ENCODE results near the gene DMRT1.
"Not testable (repeated sequence)": the region's sequence is repeated elsewhere in the genome, so short reads cannot be mapped to it uniquely, and the experiment has no call there.

DMRT1 gene

DNA sequence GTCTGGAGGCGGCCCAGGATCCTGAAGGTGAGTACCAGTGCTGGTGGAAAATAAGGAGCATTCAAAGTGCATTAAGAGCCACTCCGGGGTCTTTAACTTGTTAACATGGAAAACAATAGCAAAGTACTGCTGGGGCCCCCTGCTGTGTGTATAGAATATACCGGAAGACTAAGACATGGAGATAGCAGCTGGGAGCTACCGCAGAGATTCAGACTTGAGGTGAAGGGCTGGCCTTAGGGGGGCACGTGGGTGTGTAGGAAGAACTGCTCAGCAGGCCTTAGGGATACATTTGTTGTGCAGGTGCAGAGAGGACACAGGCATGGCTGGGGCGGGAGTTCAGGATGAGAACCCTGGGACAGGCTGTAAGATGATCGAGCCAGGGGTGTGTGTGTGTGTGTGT, 1.2 kb upstream of the DMRT1 start:
- DNase-seq: no peak
- TF ChIP-seq POLR2A (IDR thresholded peaks at IDR 0.05; ENCODE audit: low read length): no peak
- TF ChIP-seq GATA1 (IDR thresholded peaks at IDR 0.05; ENCODE audit: low read depth, low read length): no peak

DNA sequence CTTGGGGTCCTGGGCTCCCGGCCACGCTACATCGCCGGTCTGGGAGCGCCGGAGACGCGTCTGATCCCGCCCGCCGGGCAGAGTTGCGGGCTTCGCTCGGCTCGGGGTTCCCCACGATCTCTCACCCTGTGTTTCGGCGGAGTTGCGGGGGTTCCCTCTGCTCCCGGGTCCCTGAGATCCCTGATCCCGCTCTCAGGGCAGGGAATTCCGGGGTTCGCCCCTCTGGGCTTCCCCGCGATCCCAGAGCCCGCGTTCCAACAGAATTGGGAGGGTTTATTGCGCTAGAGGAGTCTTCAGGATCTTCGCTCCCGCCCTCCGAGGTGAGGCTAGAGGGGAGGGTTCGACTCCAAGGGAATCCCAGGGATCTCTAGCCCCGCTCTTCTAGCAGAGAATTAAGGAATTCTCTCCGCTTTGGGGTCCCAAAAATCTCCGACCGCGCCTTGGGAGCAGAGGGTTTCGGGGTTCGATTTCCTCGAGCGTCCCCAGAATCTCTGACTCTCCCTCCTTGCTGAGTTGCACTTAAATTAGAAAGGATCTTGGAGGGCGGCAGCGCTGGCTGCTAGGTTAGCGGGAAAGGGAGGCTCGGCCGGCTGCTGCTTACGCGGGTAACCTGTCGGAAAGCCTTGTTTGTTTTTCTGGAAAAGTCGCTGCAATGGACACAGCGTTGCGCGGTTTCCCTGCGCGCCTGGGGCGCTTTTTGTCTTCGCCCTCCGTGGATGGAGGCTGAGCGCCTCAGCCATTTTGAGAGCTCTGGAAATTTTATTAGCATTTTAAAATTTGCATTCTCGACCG, 1.3 kb downstream of the DMRT1 start:
- DNase-seq: no peak
- no peak for TF ChIP-seq POLR2A (IDR thresholded peaks at IDR 0.05; ENCODE audit: low read length)

DNA sequence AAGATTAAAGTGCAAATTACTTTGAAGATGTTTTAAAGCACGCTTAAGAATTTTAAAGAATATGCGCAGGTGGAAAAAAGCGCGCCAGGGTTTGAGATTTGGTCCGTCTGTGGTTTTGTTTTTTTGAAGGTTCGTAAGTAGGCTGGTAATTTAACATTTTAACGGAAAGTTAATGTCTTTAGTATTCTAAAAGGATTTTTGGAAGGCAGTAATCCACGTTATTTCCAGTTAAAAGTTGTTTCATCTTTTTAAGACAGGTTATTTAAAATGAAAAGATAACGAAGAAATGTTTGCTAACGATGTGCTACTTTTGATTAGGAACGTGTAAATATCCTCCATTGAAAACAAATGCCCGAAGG, 1.9 kb downstream of the DMRT1 start:
- no peak for TF ChIP-seq POLR2A (IDR thresholded peaks at IDR 0.05; ENCODE audit: low read length)
- TF ChIP-seq GATA1 (IDR thresholded peaks at IDR 0.05; ENCODE audit: low read depth, low read length): no peak
- DNase-seq: no peak

DNA sequence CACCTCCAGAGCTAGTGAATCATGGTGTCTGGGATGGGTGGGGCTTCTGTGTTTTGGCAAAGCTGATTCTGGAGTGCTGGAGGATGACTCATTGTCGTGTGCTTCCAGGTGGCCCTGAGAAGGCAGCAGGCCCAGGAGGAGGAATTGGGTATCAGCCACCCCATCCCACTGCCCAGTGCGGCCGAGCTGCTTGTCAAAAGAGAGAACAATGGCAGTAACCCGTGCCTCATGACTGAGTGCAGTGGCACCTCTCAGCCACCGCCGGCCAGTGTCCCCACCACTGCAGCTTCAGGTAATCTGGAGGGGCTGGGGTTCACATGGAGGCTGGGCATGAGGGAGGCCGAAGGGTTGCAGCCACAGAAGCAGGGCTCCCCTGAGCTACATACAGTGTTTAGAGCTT, 5.4 kb downstream of the DMRT1 start:
- DNase-seq: no peak
- no peak for TF ChIP-seq POLR2A (IDR thresholded peaks at IDR 0.05; ENCODE audit: low read length)

DNA sequence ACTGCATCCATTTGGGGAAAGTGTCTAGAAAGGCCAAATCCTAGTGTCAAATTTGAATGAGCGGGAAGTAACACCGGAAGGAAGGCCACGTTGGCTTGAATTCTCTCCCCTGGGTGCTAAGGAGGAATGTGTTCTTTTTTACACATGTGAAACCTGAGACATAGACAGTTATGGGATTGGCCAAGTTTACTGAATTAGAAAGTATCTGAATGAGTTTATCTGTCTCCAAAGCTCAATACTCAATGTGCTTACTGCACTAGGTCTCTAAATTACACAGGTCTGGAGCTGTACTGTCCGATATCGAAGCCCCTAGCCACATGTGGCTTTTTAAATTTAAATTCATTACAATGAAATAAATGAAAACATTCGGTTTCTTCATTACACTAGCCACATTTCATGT, 6.0 kb downstream of the DMRT1 start:
- no peak for DNase-seq
- TF ChIP-seq POLR2A (IDR thresholded peaks at IDR 0.05; ENCODE audit: low read length): no peak
- TF ChIP-seq GATA1 (IDR thresholded peaks at IDR 0.05; ENCODE audit: low read depth, low read length): no peak

DNA sequence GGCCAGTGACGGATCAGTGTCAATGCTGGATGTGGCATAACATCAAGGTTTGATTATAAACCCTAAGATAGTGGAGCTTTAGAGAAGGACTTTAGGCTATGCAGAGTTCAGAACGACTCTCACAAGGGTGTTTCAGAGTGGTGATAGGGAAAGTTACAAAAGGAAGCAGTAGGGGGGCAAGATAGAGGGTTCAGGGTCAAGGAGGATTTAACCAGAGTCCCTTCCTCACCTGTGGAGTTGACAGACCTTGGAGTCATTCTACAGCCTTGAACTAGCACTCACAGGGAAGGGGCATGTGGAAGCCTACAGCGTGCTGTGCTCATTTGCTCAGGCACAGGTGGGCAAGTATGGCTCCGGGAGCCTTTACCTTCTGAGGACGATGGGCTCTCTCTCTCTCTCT, 7.9 kb downstream of the DMRT1 start:
- TF ChIP-seq POLR2A (IDR thresholded peaks at IDR 0.05; ENCODE audit: low read length): no peak
- TF ChIP-seq GATA1 (IDR thresholded peaks at IDR 0.05; ENCODE audit: low read depth, low read length): no peak
- DNase-seq: no peak

DNA sequence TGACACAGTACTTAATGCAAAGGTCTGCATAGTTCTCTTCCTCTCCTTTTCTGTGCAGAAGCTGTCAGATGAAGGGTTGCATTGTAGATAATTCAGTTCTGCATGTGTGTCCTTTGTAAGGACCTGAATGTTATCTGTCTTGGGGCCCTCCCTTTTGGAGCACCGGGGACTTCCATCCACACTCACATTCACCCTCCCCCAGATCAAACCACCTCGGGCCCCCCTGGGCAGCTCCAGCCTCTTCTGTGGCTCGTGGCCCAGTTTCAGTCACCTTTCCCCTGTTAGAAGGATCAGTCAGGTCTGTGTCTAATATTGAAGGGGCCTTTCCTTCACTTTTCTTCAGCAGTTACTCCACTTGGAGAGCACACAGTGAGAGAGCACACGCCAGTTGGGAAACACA, 11.0 kb downstream of the DMRT1 start:
- TF ChIP-seq POLR2A (IDR thresholded peaks at IDR 0.05; ENCODE audit: low read length): no peak
- TF ChIP-seq GATA1 (IDR thresholded peaks at IDR 0.05; ENCODE audit: low read depth, low read length): no peak
- DNase-seq: no peak

DNA sequence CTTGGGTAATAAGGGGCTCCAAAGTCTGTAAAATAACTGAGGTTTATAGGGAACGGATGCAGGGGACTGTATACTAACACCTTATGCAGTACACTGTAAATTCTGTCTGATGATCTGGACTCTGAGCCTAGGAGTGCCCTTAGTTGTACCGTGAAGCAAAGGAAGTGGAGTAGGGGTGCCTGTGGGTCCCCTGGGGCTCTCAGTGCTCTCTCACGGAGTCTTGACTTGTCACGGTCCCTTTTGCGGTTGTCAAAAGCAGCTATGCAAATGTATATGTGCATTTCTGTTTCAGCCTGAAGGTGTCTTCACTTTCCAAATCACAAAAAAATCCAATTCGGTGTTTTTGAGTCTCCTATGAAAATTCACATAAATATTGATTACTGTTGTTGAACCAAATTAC, 17.8 kb downstream of the DMRT1 start:
- TF ChIP-seq POLR2A (IDR thresholded peaks at IDR 0.05; ENCODE audit: low read length) (no peak), GATA1 (IDR thresholded peaks at IDR 0.05; ENCODE audit: low read depth, low read length) (no peak)
- no peak for DNase-seq

DNA sequence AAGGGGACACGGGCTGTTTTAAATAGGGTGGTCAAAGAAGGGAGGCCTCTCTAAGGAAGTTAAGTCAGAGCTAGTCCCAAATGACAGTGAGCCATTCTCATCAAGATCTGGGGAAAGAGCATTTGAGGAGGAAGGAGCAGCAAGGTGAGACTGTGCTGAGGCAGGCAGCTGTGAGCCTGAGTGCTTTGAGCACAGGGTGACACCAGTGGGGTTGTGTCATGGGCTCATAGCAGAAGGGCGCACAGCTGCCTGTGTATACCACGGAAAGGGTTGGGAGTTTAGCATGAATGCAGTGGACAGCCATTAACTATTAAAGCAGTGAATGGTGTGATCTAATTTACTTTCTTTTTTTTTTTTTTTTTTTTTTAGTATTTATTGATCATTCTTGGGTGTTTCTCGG, 19.2 kb downstream of the DMRT1 start:
- TF ChIP-seq POLR2A (IDR thresholded peaks at IDR 0.05; ENCODE audit: low read length): no peak
- TF ChIP-seq GATA1 (IDR thresholded peaks at IDR 0.05; ENCODE audit: low read depth, low read length): no peak
- no peak for DNase-seq

DNA sequence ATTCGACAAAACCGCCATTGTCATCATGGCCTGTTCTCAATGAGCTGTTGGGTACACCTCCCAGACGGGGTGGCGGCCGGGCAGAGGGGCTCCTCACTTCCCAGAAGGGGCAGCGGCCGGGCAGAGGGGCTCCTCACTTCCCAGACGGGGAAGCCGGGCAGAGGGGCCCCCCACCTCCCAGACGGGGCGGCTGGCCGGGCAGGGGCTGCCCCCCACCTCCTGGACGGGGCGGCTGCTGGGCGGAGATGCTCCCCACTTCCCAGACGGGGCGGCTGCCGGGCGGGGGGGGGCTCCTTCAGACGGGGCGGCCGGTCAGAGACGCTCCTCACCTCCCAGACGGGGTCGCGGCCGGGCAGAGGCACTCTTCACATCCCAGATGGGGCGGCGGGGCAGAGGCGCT, 20.0 kb downstream of the DMRT1 start:
- not testable (repeated sequence) for DNase-seq

DNA sequence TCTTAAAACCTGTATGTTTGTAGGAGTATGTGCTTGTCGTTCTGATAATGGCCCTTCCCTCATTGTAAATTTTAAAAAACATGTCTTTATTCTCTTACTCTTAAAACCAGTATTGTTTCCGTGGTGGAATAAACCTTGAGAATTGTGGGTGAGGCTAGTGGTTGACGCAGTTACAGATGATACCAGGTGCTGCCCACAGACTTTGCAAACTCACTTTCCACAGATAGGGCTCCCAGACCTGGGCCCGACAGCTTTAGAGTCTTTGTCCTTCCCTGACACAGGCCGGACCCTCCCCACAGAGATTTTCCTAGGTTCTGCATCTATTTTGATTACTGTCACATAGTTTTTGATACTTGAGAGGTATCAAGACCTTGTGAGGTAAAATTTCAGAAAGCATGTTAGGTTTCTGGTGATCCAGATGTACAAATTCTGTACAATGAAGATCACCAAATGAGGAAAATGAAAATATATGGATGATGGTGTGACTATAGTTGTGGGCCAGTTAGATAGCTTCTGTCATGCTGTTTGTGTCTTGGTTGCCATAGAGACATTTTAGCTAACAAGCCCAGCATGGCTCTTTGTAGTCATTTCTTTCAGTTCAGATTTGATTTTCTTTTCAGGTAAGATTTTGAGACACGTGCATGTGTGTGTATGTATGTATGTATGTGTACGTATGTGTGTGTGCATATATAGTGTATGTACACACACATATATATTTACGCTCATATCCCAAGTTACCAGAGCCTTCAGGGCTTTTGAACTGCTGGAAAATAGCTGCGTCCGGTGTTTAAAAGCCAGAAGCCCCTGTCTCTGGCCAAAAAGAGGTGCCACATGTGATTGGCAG, 33.8 kb downstream of the DMRT1 start:
- DNase-seq: no peak
- TF ChIP-seq GATA1 (IDR thresholded peaks at IDR 0.05; ENCODE audit: low read depth, low read length) (no peak), POLR2A (IDR thresholded peaks at IDR 0.05; ENCODE audit: low read length) (no peak)

DNA sequence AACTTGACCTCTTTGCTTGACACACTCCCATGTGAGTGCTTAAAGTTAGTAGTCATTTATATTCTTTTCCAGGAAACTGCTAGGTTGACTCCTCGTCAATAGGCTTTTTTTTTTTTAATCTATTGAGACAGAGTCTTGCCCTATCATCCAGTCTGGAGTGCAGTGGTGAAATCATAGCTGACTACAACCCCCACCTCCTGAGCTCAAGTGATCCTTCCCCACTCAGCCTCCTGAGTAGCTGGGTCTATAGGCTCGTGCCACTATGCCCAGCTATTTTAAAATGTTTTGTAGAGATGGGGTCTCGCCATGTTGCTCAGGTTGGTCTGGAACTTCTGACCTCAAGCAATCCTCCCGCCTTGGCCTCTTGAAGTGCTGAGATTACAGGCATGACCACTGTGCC, 34.9 kb downstream of the DMRT1 start:
- TF ChIP-seq POLR2A (IDR thresholded peaks at IDR 0.05; ENCODE audit: low read length) (no peak), GATA1 (IDR thresholded peaks at IDR 0.05; ENCODE audit: low read depth, low read length) (no peak)
- no peak for DNase-seq

DNA sequence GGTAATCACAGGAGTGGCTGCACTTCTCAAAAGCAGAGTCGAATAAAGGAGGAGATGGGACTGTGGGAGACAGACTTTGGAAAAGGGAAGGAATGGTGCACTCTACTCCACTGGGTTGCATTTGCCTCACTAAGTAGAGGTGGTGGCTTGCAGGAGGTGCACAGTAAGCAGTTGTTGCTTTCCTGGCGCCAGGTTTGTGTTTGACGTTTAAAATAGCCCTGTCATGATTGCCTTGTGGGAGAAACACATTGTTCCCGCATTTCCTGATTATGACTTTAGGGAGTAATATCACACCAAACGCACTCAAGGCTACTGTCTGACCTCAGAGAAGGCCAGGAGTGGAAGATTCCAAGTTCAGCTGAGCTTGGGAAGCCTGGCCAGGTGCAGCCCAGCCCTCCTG, 36.7 kb downstream of the DMRT1 start:
- no peak for DNase-seq
- no peak for TF ChIP-seq POLR2A (IDR thresholded peaks at IDR 0.05; ENCODE audit: low read length)
- TF ChIP-seq GATA1 (IDR thresholded peaks at IDR 0.05; ENCODE audit: low read depth, low read length): no peak

DNA sequence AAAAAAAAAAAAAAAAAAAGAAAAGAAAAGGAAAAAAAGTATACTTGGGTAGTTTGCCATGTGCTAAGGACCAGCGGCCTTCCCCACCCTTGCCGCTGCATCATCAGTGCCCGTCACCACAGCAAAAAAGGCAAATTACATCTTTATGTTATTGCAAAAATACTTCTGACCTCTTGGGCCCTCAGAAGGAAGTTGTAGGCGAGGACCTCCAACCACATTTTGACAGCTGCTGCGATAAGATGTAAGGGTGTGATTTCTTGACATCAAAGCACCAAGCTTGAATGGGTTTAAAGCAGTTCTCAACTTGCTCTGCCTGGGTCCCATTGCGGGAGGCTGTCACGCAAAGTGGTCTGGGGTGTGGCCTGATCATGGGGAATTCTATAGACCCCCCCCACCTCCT, 39.2 kb downstream of the DMRT1 start:
- TF ChIP-seq POLR2A (IDR thresholded peaks at IDR 0.05; ENCODE audit: low read length) (no peak), GATA1 (IDR thresholded peaks at IDR 0.05; ENCODE audit: low read depth, low read length) (no peak)
- no peak for DNase-seq

DNA sequence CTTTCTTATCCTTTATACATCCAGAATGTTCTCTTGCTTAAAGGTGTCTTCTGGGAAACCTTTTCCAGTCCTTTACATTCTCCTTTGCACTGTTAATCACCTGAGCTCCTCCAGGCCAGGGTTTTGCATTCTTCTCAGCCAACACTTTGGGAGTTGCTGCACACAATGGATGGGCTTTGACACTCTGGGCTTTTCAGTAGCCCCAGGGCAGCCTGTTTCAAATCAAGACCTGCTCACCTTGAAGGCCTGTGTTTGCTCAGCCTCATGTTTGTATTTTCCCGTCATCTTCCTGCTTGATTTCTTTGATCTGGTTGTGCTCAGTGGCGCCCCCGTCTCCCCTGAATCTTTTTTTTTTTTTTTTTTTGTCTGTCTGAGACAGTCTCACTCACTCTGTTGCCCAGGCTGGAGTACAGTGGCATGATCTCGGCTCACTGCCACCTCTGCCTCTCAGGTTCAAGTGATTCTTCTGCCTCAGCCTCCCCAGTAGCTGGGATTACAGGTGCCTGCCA, 41.0 kb downstream of the DMRT1 start:
- no peak for TF ChIP-seq POLR2A (IDR thresholded peaks at IDR 0.05; ENCODE audit: low read length)
- no peak for TF ChIP-seq GATA1 (IDR thresholded peaks at IDR 0.05; ENCODE audit: low read depth, low read length)
- no peak for DNase-seq
